Endothelial cell of umbilical vein (primary cell): ENCODE data around the gene MAP3K12.

ENCODE experiments used
- EZH2 ChIP-seq: IDR thresholded peaks from 2 replicates; pipeline ENCODE4 v1.6.1; 2012; ENCODE audit warnings: borderline replicate concordance, low read depth, mild to moderate bottlenecking, moderate library complexity, low read length, inconsistent platforms; ENCODE audit not compliant: severe bottlenecking
- JUN ChIP-seq: IDR thresholded peaks from 2 replicates; pipeline ENCODE4 v1.6.1; 2011; ENCODE audit warnings: borderline replicate concordance, low read depth; ENCODE audit not compliant: insufficient read length, insufficient read depth
- MAX ChIP-seq: IDR thresholded peaks from 2 replicates; pipeline ENCODE4 v1.6.1; 2011; ENCODE audit not compliant: insufficient read depth, insufficient read length
- MYC ChIP-seq: IDR thresholded peaks from one replicate; pipeline ENCODE4 v1.6.1; 2011; ENCODE audit warnings: mild to moderate bottlenecking, low read depth, low read length
- POLR2A ChIP-seq: IDR thresholded peaks from 2 replicates; pipeline ENCODE4 v1.6.1; 2012; ENCODE audit warnings: low read depth, mild to moderate bottlenecking, control low read depth, low read length
- POLR2AphosphoS5 ChIP-seq: IDR thresholded peaks from 2 replicates; pipeline ENCODE4 v1.6.1; 2012; ENCODE audit warnings: low read depth, mild to moderate bottlenecking, control low read depth, low read length, moderate library complexity; ENCODE audit not compliant: insufficient read depth
- TF ChIP-seq, protein P1 (sequence below), 2 donors: IDR thresholded peaks; 1 replicate in 1 of 2; 2 replicates in 1 of 2; pipeline ENCODE4 v1.5.1; 2011; ENCODE audit warnings: low read length in 2 of 2, mild to moderate bottlenecking in 2 of 2, moderate library complexity in 2 of 2, control low read depth in 1 of 2, inconsistent platforms in 1 of 2, low read depth in 1 of 2; ENCODE audit not compliant: insufficient read depth in 1 of 2; ENCODE audit errors: extremely low read depth in 1 of 2

DNA sequence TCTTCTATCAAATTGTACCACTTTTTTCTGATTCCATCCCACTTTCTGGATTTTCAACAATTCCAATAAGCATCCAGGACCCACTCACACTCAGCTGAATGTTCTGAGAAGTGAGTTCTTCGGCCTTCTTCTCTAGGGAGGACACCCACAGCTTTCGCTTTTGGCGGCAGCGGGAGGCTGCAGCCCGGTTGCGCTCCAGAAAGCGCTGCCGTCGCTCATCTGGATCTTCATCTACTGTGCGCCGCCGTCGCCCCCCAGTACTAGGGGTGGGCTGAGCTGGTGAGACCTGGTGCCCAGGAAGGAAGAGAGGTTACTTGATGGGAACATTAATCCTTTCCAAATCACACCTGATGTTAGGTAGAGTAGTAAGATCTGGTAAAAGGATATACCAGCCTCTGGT is 25.2 kb upstream of the MAP3K12 start:
- TF ChIP-seq MYC (no peak), POLR2AphosphoS5 (no peak), EZH2 (no peak), POLR2A (no peak), JUN (no peak), MAX (no peak)
- TF ChIP-seq, protein P1, sequence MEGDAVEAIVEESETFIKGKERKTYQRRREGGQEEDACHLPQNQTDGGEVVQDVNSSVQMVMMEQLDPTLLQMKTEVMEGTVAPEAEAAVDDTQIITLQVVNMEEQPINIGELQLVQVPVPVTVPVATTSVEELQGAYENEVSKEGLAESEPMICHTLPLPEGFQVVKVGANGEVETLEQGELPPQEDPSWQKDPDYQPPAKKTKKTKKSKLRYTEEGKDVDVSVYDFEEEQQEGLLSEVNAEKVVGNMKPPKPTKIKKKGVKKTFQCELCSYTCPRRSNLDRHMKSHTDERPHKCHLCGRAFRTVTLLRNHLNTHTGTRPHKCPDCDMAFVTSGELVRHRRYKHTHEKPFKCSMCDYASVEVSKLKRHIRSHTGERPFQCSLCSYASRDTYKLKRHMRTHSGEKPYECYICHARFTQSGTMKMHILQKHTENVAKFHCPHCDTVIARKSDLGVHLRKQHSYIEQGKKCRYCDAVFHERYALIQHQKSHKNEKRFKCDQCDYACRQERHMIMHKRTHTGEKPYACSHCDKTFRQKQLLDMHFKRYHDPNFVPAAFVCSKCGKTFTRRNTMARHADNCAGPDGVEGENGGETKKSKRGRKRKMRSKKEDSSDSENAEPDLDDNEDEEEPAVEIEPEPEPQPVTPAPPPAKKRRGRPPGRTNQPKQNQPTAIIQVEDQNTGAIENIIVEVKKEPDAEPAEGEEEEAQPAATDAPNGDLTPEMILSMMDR (IDR thresholded peaks at IDR 0.05; ENCODE audit: extremely low read depth in 1 of 2, insufficient read depth in 1 of 2, low read depth in 1 of 2, low read length in 2 of 2) = no peak
